Hepatocyte (in vitro differentiated cells): ENCODE measurements around the gene TDRD5.

Source experiments
- EZH2 ChIP-seq: fragments of 200-600 bp; sonication (generic); IDR thresholded peaks from 2 replicates; pipeline ENCODE4 v1.6.1; 2016; ENCODE audit warnings: antibody characterized with exemption, mild to moderate bottlenecking, borderline replicate concordance
- TF ChIP-seq, protein P1 (sequence below): fragments of 200-600 bp; sonication (generic); IDR thresholded peaks from 2 replicates; pipeline ENCODE4 v1.5.1; 2016; ENCODE audit warnings: antibody characterized with exemption, mild to moderate bottlenecking; ENCODE audit not compliant: poor library complexity

DNA sequence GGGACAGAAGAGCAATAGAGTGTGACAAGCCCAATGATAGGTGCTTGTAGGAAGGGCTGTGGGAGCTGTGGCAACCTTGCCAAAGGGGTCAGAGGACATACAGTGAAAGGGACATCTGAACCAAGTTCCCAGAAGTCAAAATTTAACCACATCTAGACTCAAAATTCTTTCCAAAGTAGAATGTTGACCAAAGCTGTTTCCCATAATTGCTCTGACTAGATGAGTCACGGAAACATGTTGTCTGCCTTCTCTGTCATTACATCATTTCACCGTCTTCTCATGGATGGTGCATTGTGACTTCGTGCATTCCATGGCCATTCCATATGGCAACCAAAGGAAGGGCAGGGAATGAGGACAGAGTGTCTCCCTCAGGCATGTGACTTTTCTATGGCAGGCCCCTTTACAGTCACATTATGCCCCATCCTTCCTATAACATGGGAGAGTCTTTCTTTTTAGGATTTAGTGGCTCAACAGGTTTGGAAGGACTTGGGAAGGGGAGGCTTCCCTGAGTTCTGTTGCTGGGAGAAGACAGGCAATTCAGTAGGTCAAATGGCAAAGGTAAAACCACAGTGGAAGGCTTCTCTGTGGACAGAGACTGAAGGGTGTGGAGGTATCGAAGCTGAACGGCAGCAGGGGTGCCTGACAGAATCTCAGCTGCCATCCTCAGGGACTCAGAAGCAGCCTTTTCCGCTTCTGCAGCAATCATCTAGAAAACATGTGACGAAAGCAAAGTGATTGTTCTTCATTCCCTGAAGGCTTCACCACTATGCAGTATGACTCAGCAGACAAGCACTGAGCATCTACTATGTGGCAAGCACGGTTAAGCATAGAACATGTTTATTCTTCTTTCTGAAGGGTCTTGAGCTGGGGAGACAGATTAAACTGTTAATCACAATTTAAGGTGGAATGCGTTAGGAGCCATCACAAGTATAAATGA, 40.6 kb upstream of the TDRD5 start:
- no peak for TF ChIP-seq EZH2
- TF ChIP-seq, protein P1, sequence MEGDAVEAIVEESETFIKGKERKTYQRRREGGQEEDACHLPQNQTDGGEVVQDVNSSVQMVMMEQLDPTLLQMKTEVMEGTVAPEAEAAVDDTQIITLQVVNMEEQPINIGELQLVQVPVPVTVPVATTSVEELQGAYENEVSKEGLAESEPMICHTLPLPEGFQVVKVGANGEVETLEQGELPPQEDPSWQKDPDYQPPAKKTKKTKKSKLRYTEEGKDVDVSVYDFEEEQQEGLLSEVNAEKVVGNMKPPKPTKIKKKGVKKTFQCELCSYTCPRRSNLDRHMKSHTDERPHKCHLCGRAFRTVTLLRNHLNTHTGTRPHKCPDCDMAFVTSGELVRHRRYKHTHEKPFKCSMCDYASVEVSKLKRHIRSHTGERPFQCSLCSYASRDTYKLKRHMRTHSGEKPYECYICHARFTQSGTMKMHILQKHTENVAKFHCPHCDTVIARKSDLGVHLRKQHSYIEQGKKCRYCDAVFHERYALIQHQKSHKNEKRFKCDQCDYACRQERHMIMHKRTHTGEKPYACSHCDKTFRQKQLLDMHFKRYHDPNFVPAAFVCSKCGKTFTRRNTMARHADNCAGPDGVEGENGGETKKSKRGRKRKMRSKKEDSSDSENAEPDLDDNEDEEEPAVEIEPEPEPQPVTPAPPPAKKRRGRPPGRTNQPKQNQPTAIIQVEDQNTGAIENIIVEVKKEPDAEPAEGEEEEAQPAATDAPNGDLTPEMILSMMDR: no peak
